ENCODE measurements around the gene HOXB2.

DNA sequence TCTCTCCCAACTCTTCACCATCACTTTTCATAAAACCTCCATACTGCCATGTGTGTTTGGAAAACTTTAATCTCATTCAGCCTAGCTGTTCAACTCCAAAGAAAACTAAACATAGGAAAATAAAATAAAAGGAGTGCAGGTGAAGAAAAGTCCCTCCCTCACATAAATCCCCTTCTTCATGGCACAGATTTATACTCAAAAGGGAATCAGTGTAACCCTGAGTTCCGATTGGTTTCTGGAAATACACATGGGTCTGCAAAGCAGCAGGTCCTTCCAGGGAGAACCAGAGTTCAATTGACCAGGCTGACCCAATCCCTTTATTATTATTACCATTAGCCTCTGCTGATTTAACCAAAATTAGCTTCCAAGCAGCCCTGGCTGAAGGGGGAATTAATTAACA, 8.9 kb upstream of the HOXB2 start:
- TF ChIP-seq, protein P1, sequence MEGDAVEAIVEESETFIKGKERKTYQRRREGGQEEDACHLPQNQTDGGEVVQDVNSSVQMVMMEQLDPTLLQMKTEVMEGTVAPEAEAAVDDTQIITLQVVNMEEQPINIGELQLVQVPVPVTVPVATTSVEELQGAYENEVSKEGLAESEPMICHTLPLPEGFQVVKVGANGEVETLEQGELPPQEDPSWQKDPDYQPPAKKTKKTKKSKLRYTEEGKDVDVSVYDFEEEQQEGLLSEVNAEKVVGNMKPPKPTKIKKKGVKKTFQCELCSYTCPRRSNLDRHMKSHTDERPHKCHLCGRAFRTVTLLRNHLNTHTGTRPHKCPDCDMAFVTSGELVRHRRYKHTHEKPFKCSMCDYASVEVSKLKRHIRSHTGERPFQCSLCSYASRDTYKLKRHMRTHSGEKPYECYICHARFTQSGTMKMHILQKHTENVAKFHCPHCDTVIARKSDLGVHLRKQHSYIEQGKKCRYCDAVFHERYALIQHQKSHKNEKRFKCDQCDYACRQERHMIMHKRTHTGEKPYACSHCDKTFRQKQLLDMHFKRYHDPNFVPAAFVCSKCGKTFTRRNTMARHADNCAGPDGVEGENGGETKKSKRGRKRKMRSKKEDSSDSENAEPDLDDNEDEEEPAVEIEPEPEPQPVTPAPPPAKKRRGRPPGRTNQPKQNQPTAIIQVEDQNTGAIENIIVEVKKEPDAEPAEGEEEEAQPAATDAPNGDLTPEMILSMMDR (IDR thresholded peaks at IDR 0.05): no peak
- no peak for TF ChIP-seq POLR2A (IDR thresholded peaks at IDR 0.05)

Data from esophagus squamous epithelium (tissue), 4 donors.